ENCODE data around the gene COL3A1.

The COL3A1 gene

DNA sequence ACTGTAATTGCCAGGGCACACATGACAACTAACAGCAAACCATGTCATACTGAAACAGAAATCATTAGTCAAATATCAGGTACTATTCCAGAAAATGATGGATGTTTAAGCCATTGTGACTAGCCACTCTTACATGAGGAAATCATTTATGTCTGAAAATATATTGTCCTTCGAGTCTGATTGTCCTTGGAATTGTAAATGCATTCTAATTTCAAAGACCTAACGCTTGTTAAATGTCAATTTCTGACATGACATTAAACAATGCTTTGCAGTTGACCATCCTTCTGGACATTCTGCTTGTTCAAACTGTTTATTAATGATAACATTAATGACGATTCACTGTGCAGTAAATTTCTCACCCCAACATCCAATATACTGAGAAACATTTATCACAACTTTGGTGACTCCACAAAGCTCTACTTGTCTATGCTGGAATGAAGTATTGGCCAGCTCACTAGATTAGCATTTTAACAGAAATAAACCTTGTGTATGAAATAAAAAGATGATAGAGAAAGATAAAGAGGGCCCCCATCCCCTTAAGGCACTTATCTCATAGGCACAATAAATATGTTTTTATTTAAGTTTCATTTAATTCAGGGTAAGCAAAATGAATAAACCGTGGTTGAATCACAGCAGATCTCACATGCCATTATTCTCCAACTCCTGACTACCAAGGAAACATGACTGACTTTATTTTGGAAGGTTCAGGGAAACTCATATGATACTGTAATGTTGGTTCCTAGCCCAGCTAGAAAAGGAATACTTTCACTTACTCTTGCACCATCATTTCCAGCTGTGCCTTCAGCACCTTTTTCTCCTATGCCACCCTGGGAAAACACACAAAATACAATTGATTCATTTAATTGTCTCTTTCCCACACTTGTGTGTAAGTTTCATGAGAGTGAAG, 82.3 kb downstream of the COL3A1 start:
- Mint-ChIP-seq H3K36me3 (ENCODE audit: low read depth) (peaks cover 17% of the 10 kb centered on the region), H3K27ac (peak overlapping the region in 2 of 3 experiments; percentile 6 to 64), H3K4me3 (no peak overlapping the region), H3K27me3 (ENCODE audit: low read depth) (no peaks in the 10 kb centered on the region), H3K9me3 (no peaks in the 10 kb centered on the region), H3K4me1 (peaks cover 4% of the 10 kb centered on the region)
- TF ChIP-seq, protein P1, sequence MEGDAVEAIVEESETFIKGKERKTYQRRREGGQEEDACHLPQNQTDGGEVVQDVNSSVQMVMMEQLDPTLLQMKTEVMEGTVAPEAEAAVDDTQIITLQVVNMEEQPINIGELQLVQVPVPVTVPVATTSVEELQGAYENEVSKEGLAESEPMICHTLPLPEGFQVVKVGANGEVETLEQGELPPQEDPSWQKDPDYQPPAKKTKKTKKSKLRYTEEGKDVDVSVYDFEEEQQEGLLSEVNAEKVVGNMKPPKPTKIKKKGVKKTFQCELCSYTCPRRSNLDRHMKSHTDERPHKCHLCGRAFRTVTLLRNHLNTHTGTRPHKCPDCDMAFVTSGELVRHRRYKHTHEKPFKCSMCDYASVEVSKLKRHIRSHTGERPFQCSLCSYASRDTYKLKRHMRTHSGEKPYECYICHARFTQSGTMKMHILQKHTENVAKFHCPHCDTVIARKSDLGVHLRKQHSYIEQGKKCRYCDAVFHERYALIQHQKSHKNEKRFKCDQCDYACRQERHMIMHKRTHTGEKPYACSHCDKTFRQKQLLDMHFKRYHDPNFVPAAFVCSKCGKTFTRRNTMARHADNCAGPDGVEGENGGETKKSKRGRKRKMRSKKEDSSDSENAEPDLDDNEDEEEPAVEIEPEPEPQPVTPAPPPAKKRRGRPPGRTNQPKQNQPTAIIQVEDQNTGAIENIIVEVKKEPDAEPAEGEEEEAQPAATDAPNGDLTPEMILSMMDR (IDR thresholded peaks at IDR 0.05; ENCODE audit: unreplicated experiment in 3 of 3): no peak

DNA sequence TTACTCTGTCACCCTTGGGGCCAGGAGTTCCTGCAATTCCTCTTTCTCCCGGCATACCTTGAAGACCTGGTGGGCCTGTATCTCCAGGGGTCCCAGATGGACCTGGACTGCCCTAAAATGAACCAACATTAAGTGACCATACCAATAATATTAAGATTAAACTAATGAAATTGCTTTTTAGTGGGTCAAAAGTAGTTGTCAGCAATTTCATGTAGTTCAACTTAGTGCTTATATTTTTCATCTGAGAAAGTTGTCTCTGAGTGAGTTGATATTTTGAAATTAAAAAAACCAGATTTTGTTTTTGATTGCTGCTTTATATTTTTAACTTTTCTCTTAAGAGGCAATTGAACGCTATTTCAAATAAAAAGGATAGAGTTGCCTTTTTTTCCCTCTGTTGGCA, 83.1 kb downstream of the COL3A1 start:
- Mint-ChIP-seq H3K27ac (peak overlapping the region in 1 of 3 experiments; percentile 64), H3K36me3 (ENCODE audit: low read depth) (peaks cover 19% of the 10 kb centered on the region), H3K9me3 (no peaks in the 10 kb centered on the region), H3K4me1 (peaks cover 4% of the 10 kb centered on the region), H3K4me3 (no peak overlapping the region), H3K27me3 (ENCODE audit: low read depth) (no peaks in the 10 kb centered on the region)
- TF ChIP-seq, protein P1 (IDR thresholded peaks at IDR 0.05; ENCODE audit: unreplicated experiment in 3 of 3): no peak

DNA sequence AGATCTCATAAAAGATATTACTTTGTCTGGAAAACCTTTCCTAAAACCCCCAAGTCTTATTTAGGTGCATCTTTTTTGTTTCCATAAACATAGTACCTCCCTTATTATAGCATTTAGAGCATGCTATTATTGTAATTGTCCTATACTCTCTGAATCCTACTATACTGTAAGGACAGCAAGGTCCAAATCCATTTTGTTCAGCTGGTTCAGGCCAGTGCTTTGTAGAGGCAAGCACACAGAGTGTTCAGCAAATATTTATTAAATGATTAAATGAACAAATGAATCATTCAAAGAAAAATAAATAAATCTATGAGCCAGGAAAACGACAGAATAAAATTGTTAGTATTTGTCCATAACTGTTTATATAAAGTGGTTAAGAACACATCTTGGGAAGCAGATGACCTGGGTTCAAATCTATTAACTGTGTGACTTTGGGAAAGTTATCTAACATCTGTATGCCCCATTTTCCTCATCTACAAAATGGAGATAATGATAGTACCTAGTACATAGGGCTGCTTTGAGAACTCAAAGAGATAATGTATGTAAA, 86.0 kb downstream of the COL3A1 start:
- H3K9me3 Mint-ChIP-seq: no peaks in the 10 kb centered on the region
- H3K36me3 Mint-ChIP-seq (ENCODE audit: low read depth): peaks cover 28% of the 10 kb centered on the region
- no peaks in the 10 kb centered on the region for H3K4me1 Mint-ChIP-seq
- peak overlapping the region in 1 of 3 experiments; percentile 16 for H3K27ac Mint-ChIP-seq
- H3K27me3 Mint-ChIP-seq (ENCODE audit: low read depth): no peaks in the 10 kb centered on the region
- TF ChIP-seq, protein P1 (IDR thresholded peaks at IDR 0.05; ENCODE audit: unreplicated experiment in 3 of 3): no peak
- no peak overlapping the region for H3K4me3 Mint-ChIP-seq
